Common myeloid progenitor, CD34-positive (primary cell): ENCODE data around the gene CSNK2A3.

Experiments used
- CTCF ChIA-PET: fragments of 350-600 bp; sonication (Branson Sonifier 250); formaldehyde crosslinking; loops from one replicate; lab custom pipeline; 2021; ENCODE audit warnings: antibody characterized with exemption; lab: Charles Lee
- POLR2A ChIA-PET: fragments of 350-600 bp; sonication (Branson Sonifier 250); formaldehyde crosslinking; loops from one replicate; lab custom pipeline; 2021; ENCODE audit warnings: antibody characterized with exemption; lab: Charles Lee
- DNase-seq, 3 donors: peaks; one replicate each; pipeline versions ENCODE4 v3.0.0 to v3.0.0-alpha.2; 2013
- H3K27ac ChIP-seq, 2 experiments: 1 replicate in 1 of 2; 2 replicates in 1 of 2; pipeline ENCODE4 v1.7.0; 2013; ENCODE audit warnings: inconsistent platforms in 2 of 2, low read length in 2 of 2, mild to moderate bottlenecking in 2 of 2, low read depth in 1 of 2, moderate library complexity in 1 of 2; ENCODE audit not compliant: severe bottlenecking in 2 of 2, insufficient read depth in 1 of 2, poor library complexity in 1 of 2
- H3K27me3 ChIP-seq, 5 experiments: replicated peaks in 2 of 5; 1 replicate in 3 of 5; 2 replicates in 2 of 5; pipeline versions ENCODE4 v1.6.1 to v1.7.0; 2013; ENCODE audit warnings: low read length in 4 of 5, mild to moderate bottlenecking in 2 of 5, moderate library complexity in 2 of 5, inconsistent platforms in 1 of 5; ENCODE audit not compliant: insufficient read depth in 5 of 5, control insufficient read depth in 4 of 5
- H3K36me3 ChIP-seq, 4 experiments: 1 replicate in 2 of 4; 2 replicates in 2 of 4; pipeline versions ENCODE4 v1.6.1 to v1.7.0; 2013; ENCODE audit warnings: low read length in 3 of 4, control low read depth in 1 of 4, mild to moderate bottlenecking in 1 of 4; ENCODE audit not compliant: control insufficient read depth in 4 of 4, insufficient read depth in 4 of 4
- H3K4me1 ChIP-seq, 4 experiments: 1 replicate in 3 of 4; 2 replicates in 1 of 4; pipeline versions ENCODE4 v1.6.1 to v1.7.1; 2013; ENCODE audit warnings: low read length in 3 of 4, mild to moderate bottlenecking in 3 of 4, control low read depth in 1 of 4, inconsistent platforms in 1 of 4, moderate library complexity in 1 of 4; ENCODE audit not compliant: control insufficient read depth in 4 of 4, insufficient read depth in 4 of 4; ENCODE audit errors: control extremely low read depth in 1 of 4
- H3K4me3 ChIP-seq, 7 experiments: 1 replicate in 4 of 7; 2 replicates in 3 of 7; pipeline versions ENCODE4 v1.5.1 to v1.7.0; 2013; ENCODE audit warnings: mild to moderate bottlenecking in 7 of 7, low read length in 6 of 7, moderate library complexity in 6 of 7, inconsistent platforms in 2 of 7, low read depth in 2 of 7, control low read depth in 1 of 7; ENCODE audit not compliant: insufficient read depth in 4 of 7, control insufficient read depth in 1 of 7; ENCODE audit errors: extremely low read depth in 1 of 7
- H3K9me3 ChIP-seq, 5 experiments: 1 replicate in 4 of 5; 2 replicates in 1 of 5; pipeline versions ENCODE4 v1.6.1 to v1.7.1; 2013; ENCODE audit warnings: low read length in 4 of 5, mild to moderate bottlenecking in 2 of 5, inconsistent platforms in 1 of 5, low read depth in 1 of 5, moderate library complexity in 1 of 5; ENCODE audit not compliant: control insufficient read depth in 4 of 5, insufficient read depth in 2 of 5; ENCODE audit errors: control extremely low read depth in 1 of 5
- WGBS: methylation state at CpG from one replicate; pipeline ENCODE4 v1.1.5; 2013; ENCODE audit not compliant: insufficient coverage; 5-methylcytosine and 5-hydroxymethylcytosine counted together

The CSNK2A3 gene

DNA sequence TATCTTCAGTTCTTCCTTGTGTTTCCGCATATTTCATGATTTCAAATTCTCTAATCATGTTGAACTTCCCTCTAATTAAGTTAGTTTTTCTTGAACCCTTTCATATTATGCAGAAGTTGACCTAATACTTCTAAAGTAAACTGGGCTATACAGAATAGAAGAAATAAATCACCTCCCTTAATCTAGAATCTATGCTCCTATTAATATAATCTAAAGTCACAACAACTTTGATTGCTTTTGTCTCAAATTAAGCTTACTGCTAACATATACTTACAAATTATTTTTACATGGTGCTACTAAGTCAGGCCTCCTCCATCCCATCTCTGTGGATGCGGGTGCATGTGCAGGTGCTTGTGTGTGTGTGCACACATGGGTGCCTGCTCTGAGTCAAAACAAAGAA, 27.3 kb upstream of the CSNK2A3 start:
- H3K27me3 ChIP-seq: peaks cover 0 to 4% (median 0%) of the 10 kb centered on the region in 5 experiments
- H3K4me1 ChIP-seq: no peaks in the 10 kb centered on the region
- no peak overlapping the region for H3K4me3 ChIP-seq
- no peak overlapping the region for H3K27ac ChIP-seq
- ChIA-PET POLR2A (no interaction called here), CTCF (no interaction called here)
- no peaks in the 10 kb centered on the region for H3K9me3 ChIP-seq
- DNase-seq: no peak
- WGBS: no CpG with 5 or more reads among the region's 2 CpGs
- no peaks in the 10 kb centered on the region for H3K36me3 ChIP-seq

GRCh38 chr11:11379661-11380060, 26.6 kb upstream of the CSNK2A3 start:
- no peaks in the 10 kb centered on the region for H3K9me3 ChIP-seq
- no peak for DNase-seq
- H3K4me3 ChIP-seq: no peak overlapping the region
- no peaks in the 10 kb centered on the region for H3K4me1 ChIP-seq
- CTCF ChIA-PET: no interaction called here
- H3K27me3 ChIP-seq: peaks cover 0 to 4% (median 0%) of the 10 kb centered on the region in 5 experiments
- H3K27ac ChIP-seq: no peak overlapping the region
- no peaks in the 10 kb centered on the region for H3K36me3 ChIP-seq
- 100% methylated on average over 1 of the region's 3 CpGs for WGBS
- POLR2A ChIA-PET: no interaction called here

DNA sequence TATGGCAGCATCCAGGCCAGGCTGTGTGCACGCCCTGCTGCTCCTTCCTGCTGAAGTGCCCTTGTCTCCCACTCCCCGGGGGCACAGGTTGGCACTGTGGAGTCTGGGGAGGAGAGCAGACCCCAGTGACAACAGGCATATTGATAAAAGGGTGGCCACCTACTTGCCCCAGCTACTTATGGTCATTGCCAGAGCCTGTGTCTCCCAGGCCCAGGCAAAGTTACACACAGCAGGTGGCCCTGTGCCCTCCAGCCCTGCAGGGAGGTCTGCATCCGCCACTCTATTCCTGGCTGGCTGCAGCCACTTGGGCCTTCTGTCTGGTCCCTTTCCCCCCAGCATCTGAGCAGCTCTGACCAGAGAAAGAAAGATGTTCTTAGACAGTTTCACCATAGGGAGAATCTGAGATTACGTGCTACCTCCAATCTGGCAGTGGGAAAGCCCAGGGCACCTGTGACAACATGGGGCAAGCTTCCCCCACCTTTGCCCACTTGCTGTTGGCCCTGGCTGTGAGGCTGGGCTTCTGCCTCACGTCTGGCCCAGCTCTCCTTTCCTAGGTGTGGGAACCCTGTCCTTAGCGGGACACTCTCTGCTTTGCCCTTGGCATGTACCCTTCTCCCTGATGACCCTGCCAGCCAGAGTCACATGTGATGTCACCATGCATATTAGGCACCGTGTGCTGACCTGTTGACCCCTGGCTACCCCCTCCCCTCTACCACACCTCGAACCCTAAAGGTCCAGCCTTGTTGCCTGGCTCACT, 25.3 kb upstream of the CSNK2A3 start:
- WGBS: 94% methylated on average over 7 of the region's 8 CpGs

GRCh38 chr11:11374358-11375148, 21.5 kb upstream of the CSNK2A3 start:
- no peak overlapping the region for H3K4me3 ChIP-seq
- H3K4me1 ChIP-seq: no peaks in the 10 kb centered on the region
- ChIA-PET POLR2A (no interaction called here), CTCF (no interaction called here)
- no peaks in the 10 kb centered on the region for H3K27me3 ChIP-seq
- no peak for DNase-seq
- 96% methylated on average over 5 of the region's 7 CpGs for WGBS
- no peak overlapping the region for H3K27ac ChIP-seq
- H3K9me3 ChIP-seq: no peaks in the 10 kb centered on the region
- H3K36me3 ChIP-seq: no peaks in the 10 kb centered on the region

More for the DNA sequence above, 25.3 kb upstream of the CSNK2A3 start:
- Histone ChIP-seq H3K4me1 (no peaks in the 10 kb centered on the region), H3K27ac (no peak overlapping the region), H3K27me3 (peaks cover 0 to 4% (median 0%) of the 10 kb centered on the region in 5 experiments), H3K4me3 (no peak overlapping the region), H3K9me3 (no peaks in the 10 kb centered on the region), H3K36me3 (no peaks in the 10 kb centered on the region)
- DNase-seq: no peak
- POLR2A ChIA-PET: no interaction called here
- CTCF ChIA-PET: no interaction called here

- no peaks in the 10 kb centered on the region for H3K4me1 ChIP-seq
- H3K36me3 ChIP-seq: no peaks in the 10 kb centered on the region
- CTCF ChIA-PET: no interaction called here
- no peak overlapping the region for H3K4me3 ChIP-seq
- DNase-seq: no peak
- WGBS: 97% methylated on average over 5 of the region's 5 CpGs
- H3K27ac ChIP-seq: no peak overlapping the region
- H3K27me3 ChIP-seq: no peaks in the 10 kb centered on the region
- POLR2A ChIA-PET: no interaction called here
- H3K9me3 ChIP-seq: no peaks in the 10 kb centered on the region
Measured at GRCh38 chr11:11373934-11374333, 20.9 kb upstream of the CSNK2A3 start.

GRCh38 chr11:11372461-11372860, 19.4 kb upstream of the CSNK2A3 start:
- Histone ChIP-seq H3K36me3 (no peaks in the 10 kb centered on the region), H3K9me3 (peaks cover 0 to 4% (median 1%) of the 10 kb centered on the region in 5 experiments), H3K4me3 (no peak overlapping the region), H3K4me1 (no peaks in the 10 kb centered on the region), H3K27me3 (no peaks in the 10 kb centered on the region), H3K27ac (no peak overlapping the region)
- no peak for DNase-seq
- 100% methylated on average over 5 of the region's 8 CpGs for WGBS
- ChIA-PET POLR2A (no interaction called here), CTCF (no interaction called here)

DNA sequence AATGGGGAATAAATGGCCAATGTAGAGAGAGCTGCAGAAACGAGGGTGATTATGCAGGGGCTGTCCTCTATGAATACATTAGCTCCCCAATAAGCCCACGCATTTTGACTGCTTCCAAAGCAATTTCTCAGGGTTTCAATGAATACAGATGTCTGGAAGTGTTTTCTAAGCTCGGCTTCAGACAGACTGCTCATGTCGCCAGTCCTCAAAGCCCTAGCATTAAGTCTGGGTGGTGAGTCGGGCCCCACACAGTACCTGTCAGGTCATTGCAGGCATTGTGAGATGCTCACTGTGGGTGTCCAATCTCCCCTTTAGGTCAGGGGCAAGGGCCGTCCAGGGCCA, 17.9 kb upstream of the CSNK2A3 start:
- H3K27ac ChIP-seq: no peak overlapping the region
- no peak for DNase-seq
- WGBS: 98% methylated on average over 5 of the region's 6 CpGs
- H3K27me3 ChIP-seq: no peaks in the 10 kb centered on the region
- CTCF ChIA-PET: no interaction called here
- POLR2A ChIA-PET: no interaction called here
- H3K4me1 ChIP-seq: no peaks in the 10 kb centered on the region
- peaks cover 0 to 6% (median 1%) of the 10 kb centered on the region in 5 experiments for H3K9me3 ChIP-seq
- H3K36me3 ChIP-seq: no peaks in the 10 kb centered on the region
- H3K4me3 ChIP-seq: no peak overlapping the region
